GM12874 (cell line): Measurements from ENCODE around the gene ARF3.
A peak's percentile ranks its signal among the peaks of the same experiment; 100 is the strongest.

Experiments
- TF ChIP-seq, protein P1 (sequence below): IDR thresholded peaks from 2 replicates; pipeline ENCODE4 v1.5.1; 2011; ENCODE audit warnings: low read depth, mild to moderate bottlenecking, control low read depth, low read length, moderate library complexity; ENCODE audit not compliant: insufficient read depth

ARF3 gene

DNA sequence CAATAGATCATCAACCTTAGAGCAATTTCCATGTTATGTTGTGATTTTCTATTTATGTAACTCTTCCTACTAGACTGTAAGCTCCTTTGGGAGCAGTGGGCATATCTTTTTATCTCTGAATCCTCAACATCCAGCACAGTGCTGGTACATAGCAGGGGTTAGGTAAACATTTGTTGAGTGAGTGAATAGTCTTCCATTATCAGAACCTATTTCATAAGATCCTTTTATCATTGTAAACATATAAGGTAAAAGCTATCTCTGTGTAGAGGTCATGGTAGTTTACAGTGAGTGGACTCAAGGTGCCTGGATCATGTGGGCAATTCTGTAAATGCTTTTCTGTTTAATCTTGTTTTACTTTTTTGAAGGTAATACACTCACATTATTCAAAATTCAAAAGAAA is 47.1 kb downstream of the ARF3 start:
- TF ChIP-seq, protein P1, sequence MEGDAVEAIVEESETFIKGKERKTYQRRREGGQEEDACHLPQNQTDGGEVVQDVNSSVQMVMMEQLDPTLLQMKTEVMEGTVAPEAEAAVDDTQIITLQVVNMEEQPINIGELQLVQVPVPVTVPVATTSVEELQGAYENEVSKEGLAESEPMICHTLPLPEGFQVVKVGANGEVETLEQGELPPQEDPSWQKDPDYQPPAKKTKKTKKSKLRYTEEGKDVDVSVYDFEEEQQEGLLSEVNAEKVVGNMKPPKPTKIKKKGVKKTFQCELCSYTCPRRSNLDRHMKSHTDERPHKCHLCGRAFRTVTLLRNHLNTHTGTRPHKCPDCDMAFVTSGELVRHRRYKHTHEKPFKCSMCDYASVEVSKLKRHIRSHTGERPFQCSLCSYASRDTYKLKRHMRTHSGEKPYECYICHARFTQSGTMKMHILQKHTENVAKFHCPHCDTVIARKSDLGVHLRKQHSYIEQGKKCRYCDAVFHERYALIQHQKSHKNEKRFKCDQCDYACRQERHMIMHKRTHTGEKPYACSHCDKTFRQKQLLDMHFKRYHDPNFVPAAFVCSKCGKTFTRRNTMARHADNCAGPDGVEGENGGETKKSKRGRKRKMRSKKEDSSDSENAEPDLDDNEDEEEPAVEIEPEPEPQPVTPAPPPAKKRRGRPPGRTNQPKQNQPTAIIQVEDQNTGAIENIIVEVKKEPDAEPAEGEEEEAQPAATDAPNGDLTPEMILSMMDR: no peak

DNA sequence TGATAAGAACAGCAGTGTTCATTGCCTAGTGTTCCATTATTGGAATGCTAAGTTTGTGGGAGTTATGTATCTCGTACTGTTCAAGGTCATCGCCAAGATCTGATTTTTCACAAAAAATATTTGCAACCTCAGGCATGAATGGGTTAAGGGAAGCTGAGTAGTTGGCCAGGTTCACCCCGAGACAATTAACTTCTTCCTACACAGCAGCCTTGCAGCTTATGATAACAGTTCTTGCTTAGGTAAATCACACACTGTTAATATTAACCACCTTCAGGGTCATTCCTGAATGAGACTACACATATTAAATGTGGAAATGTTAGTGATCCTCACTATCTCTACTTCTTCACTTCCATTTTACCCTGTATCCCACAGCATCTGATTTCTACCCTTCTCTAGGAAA is 50.0 kb downstream of the ARF3 start:
- TF ChIP-seq, protein P1: no peak

DNA sequence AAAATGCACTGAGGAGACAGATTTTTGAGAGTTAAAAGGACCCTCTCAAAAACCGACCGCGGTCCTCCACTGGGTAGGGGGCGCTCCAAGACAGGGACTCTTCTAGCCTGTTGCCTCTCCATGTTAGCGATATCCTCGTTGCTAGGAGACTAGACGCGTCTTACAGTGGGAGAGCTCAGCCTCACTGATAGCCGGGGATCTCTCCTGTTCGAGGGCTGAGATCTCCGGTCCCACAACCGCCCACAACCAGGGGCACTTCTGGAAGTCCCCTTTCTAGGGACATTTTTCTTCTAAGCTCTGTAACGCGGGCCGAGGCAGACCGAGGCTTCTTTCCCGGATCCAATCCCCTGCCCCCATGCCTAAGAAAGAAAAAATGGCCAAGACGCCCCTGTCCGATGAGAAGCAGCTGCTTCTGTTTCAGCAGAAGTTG is 53.3 kb downstream of the ARF3 start:
- TF ChIP-seq, protein P1: peak; percentile 76

DNA sequence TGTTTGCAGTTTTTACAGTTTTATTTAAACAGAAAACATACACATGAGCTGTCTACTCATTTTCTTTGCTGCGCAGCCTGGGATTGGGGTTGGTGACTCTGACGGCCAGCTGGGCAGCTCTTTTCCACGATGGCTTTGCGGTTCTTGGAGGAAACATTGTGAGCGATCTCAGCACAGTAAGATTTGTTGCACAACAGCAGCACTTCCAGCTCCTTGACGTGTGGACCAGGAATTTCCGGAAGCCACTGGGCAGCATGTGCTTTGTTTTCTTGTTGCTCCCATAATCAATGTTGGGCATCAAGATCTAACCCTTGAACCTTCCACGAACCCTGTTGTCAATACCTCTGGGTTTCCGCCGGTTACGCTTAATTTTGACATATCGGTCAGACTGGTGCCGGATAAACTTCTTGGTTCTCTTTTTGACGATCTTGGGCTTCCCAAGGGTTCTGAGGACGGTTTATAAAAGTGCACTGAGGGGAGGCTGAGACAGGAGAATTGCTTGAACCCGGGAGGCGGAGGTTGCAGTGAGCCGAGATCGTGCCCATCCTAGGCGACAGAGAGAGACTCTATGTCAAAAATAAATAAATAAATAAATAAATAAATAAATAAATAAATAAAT is 53.8 kb downstream of the ARF3 start:
- TF ChIP-seq, protein P1: no peak

DNA sequence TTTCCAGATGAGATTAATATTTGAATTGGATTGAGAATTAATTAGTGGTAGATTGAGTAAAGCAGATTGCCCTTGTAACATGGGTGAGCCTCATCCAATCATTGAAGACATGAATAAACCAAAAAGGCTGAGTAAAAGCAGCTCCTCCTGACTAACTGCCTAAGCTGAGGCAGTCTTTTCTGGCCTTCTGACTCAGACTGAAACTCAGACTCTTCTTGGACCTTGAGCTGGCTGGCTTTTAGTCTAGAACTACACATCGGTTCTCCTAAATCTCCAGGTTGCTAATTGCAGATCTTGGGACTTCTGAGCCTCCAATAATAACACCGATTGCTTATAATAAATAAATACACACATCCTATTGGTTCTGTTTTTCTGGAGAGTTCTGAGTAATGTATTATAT is 56.0 kb downstream of the ARF3 start:
- TF ChIP-seq, protein P1: no peak

DNA sequence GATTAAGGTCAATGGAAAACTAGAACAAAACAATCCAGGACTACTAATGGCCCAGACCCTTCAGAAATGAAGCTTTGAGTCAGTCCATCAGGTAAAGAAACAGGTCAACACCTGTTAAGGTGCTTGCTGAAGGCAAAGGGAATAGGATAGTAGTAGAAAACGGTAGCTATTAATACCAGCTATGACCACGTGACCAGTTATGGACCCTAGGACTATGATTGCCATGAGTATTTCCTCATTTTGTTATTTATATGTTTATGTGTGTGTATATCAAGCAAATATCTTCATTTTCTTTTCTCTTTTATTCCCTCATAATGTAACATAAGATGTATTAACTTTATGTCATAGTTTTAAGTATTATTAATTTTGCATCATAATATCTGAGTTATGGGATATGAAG is 57.6 kb downstream of the ARF3 start:
- TF ChIP-seq, protein P1: no peak

DNA sequence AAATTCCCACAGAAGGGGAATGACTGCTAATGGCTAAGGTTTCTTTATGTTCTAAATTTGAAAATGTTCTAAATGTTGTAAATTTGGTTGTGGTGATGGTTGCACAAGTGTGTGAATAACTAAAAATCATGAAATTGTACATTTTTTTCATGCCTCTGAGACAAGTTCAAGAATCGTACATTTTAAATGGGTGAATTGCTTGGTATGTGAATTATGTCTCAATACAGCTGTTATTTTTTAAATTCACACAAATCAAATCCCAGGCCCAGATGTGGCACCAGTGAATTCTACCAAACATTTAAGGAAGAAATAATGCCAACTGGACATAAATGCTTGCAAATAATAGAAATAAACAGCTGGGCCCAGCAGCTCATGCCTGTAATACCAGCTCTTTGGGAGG is 63.0 kb downstream of the ARF3 start:
- TF ChIP-seq, protein P1: no peak
